GM06990 (cell line): Measurements from ENCODE around the gene LRRC31.

ENCODE experiments used
- DNase-seq: peaks from one replicate; pipeline ENCODE4 v3.0.0-alpha.2; 2011; ENCODE audit not compliant: insufficient read length; ENCODE audit errors: extremely low read depth
- H3K27me3 ChIP-seq: replicated peaks from 2 replicates; pipeline ENCODE4 v1.6.0; 2011; ENCODE audit warnings: low read length; ENCODE audit not compliant: control insufficient read depth, insufficient read depth
- H3K36me3 ChIP-seq: 2 replicates; pipeline ENCODE4 v1.5.1; 2011; ENCODE audit warnings: low read length; ENCODE audit not compliant: control insufficient read depth, insufficient read depth
- H3K4me3 ChIP-seq: replicated peaks from 2 replicates; pipeline ENCODE4 v1.5.1; 2011; ENCODE audit warnings: low read depth, mild to moderate bottlenecking, control low read depth, low read length
- CTCF ChIP-seq: IDR thresholded peaks from 2 replicates; pipeline ENCODE4 v1.5.1; 2011; ENCODE audit warnings: low read length, control low read depth, mild to moderate bottlenecking, inconsistent platforms; ENCODE audit not compliant: insufficient read depth, poor library complexity, severe bottlenecking

Gene LRRC31

DNA sequence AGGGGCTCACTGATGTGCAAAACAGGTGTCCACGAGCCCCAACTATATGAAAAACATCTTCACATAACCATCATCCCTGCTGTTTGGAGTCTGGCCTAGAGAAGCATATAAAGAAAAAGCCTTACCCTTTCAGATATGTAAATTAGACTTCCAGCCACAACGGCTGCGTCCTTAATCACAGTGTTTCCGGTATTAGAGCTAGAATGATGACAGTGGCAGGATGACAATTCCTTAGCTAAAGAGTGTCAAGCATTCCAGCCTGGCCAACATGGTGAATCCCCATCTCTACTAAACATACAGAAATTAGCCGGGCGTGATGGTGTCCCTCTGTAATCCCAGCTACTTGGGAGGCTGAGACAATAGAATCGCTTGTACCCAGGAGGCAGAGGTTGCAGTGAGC is 22.2 kb upstream of the LRRC31 start:
- H3K36me3 ChIP-seq: no peaks in the 10 kb centered on the region
- no peak overlapping the region for H3K4me3 ChIP-seq
- TF ChIP-seq CTCF: no peak
- no peak for DNase-seq
- H3K27me3 ChIP-seq: no peaks in the 10 kb centered on the region

DNA sequence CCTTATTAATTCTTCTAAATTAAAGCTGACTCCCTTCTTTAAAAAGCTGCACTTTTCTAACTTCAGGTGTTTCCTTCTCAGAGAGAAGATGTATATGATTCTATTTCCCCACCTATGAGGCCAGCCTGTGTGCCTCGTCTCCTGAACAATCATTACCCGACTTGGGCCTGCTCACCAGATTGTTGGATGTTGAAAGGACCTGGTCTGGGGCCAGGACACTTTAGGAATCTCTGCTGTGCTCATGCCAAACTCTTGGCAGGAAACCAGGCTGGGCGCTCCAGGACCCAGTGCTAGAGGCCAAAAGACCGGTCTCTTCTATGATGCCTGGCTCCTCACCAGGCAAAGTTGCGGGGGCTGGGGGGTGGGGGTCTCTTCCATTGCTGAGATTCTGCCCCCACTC is 16.9 kb upstream of the LRRC31 start:
- no peak for DNase-seq
- Histone ChIP-seq H3K4me3 (no peak overlapping the region), H3K27me3 (no peaks in the 10 kb centered on the region), H3K36me3 (no peaks in the 10 kb centered on the region)
- TF ChIP-seq CTCF: no peak

DNA sequence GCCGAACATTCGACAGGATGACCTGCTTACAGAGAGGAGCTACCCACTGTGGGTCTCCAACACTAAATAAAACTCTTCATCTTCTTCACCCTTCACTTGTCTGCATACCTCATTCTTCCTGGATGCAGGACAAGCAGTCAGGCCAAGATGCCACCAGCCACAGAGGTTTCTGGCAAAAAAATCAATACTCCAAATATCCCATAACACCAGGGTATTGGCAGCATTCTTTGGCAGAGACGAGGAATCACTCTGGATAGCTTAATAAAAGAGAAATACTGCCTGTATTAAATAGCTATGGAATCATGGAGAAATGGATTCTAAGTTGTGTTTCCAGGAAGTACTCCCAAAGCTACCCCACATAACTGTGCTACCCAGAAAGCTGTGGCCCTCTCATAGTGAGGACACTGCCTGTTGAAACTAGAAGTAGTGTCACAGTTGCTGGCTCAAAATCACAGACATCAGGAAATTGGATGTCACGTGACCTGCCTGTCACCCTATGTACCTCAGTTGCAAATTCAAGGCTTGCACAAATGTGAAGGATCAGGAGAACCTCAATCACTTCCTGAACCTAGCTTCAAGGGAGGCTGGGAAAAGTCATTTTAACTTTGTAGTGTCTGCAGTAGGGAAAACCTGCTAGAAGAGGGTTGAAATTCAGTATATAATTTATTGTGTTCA is 11.0 kb upstream of the LRRC31 start:
- Histone ChIP-seq H3K4me3 (no peak overlapping the region), H3K36me3 (no peaks in the 10 kb centered on the region), H3K27me3 (no peaks in the 10 kb centered on the region)
- no peak for TF ChIP-seq CTCF
- DNase-seq: no peak

DNA sequence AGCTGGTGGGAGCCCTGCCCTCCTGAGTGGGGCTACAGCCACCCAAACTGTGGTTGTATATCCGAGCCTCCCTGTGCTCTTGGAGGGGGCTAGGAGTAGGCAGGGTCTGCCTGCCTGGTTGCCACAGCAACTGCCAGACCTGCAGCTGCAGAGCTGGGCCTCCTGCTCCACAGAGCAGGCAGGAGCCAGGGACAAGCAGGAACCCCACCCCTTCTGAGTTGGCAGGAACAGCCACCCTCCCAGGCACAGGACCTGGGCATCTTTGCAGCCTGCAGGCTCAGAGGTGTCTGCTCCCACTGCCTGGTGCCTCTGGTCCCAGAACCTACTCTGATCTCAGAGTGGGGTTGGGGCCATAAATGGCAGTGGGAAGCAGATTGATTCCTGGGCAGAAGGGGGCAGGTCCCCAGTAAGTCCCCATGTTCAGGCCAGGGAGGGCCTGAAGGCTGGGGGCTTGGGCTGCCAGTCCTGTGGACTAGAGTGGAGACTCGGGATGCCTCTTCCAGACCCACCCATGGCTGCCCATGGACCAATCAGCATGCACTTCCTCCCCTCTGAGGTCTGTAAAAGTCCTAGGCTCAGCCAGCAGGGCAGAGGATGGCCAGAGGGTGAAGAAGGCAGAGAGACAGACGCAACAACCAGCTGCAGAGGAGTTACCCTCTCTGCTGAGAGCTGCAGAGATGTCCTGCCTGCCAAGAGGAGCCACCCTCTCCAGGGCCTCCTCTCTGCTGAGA is 10.3 kb upstream of the LRRC31 start:
- no peak for DNase-seq
- H3K4me3 ChIP-seq: no peak overlapping the region
- no peak for TF ChIP-seq CTCF

GRCh38 chr3:169879013-169879557 is 9.3 kb upstream of the LRRC31 start:
- no peak for DNase-seq
- H3K27me3 ChIP-seq: no peaks in the 10 kb centered on the region
- TF ChIP-seq CTCF: no peak
- no peaks in the 10 kb centered on the region for H3K36me3 ChIP-seq
- no peak overlapping the region for H3K4me3 ChIP-seq

More for the DNA sequence above, 10.3 kb upstream of the LRRC31 start:
- no peaks in the 10 kb centered on the region for H3K36me3 ChIP-seq
- no peaks in the 10 kb centered on the region for H3K27me3 ChIP-seq
